HG02970 (cell line): ENCODE measurements around the gene PNPLA1.

Experiments
- ATAC-seq: cut with Tn5 transposase; IDR thresholded peaks from one replicate; pipeline ENCODE4 v1.9.1; 2021; ENCODE audit warnings: mild to moderate bottlenecking, moderate library complexity, moderate number of reproducible peaks; ENCODE audit not compliant: unreplicated experiment, low FRiP score

Gene PNPLA1

DNA sequence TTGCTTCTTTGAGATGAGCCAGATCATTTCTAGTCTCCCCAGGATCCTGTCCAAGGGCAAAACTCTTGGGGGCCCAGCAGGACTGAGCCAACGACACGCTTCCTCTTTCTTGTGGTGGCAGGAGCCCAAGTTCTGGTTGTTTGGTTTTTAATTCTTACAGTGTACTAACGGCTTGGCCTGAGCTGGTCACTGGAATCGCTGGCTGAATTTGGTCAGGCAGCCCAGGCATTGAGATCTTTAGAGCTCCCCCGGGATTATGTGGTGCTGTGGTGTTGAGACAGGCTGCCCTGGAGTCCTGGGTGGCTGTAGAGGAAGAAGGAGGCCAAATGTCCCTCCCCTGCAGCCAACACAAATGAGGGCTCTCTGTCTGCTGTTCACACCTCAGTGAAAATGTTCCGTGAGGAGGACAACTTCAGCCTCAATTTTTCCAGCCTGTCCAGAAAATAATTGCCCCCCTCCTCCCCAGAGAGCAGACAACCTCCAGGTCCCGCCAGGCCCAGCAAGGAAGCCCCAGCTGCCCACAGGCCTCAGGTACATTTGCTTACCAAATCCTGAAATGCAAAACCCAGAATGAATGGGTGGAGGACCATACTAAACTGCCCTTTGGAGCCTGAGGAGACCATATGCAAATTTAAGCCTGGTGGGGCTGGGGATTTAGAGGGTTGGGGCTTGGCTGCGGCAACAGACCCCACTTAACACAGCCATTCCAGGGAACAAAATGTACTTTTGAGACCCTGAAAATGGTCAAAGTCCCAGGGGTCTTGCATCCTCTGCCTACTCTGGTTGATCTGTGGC, 43.2 kb downstream of the PNPLA1 start:
- ATAC-seq, result no peak

DNA sequence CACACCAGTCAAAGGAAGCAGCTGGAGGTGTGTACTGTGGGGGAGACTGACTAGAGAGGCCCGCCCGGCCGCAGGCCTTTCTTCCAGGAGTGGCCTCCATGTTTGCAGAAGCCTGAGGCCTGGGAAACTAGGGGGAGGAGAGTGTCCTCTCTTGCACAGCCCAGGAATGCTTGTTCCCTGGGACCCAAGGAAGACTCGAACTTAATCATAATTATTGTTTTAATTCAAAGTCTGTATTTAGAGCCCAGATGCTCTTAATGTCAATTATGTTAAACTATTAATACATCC, 43.7 kb downstream of the PNPLA1 start:
- ATAC-seq, result no peak

DNA sequence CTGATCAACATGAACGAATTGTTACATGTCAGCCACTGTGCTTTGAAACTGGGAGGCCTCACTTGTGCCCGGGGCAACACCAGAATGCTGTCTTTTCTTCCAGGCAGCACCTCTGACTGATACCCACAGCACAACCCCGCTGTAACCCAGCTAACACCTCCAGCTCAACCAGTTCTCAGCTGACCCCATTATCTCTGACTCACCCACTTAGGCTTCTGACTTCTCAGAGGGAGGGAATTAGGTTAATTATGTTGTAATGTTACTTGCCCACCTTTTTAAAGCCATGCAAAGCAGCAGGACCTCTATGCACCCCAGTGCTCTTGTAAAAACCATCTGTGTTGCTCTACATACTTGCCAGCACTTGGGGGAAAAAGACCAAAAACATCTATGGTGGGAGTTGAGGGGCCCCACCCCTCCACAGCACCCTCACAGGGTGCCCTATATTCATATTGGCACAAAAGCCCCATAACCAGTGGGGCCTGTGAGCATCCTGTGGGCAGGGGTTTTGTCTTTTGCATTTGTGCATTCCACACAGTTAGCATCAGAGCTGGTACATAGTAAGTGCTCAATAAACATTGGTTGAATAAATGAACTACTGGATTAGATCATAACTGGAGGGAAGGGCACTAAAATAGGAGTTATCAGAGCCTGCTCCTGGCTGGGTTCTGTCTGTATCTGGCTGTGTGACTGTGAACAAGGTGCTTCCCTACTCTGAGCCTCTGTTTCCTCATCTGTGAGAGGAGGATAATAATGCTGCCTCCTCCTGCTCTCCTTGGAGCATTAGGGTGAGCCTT, 44.6 kb downstream of the PNPLA1 start:
- ATAC-seq, result no peak

DNA sequence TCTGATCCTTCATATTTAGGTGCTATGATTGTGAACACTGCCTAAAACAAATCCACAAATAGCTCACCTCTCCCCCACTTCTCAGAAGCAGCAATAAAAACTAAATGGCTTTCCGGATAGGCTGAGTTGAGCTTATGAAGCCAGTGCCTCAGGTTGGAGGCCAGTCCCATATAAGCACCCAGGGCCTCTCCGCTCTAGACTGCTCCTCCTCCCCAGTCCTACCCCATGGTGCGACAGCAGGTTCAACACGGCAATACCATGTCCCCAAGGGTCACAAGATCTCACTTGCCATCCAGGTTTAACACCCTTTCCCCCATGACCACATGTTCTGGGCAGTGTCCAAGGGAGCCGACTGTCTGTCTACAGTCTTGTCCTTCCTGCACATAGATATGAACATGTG, 46.1 kb downstream of the PNPLA1 start:
- no peak for ATAC-seq

DNA sequence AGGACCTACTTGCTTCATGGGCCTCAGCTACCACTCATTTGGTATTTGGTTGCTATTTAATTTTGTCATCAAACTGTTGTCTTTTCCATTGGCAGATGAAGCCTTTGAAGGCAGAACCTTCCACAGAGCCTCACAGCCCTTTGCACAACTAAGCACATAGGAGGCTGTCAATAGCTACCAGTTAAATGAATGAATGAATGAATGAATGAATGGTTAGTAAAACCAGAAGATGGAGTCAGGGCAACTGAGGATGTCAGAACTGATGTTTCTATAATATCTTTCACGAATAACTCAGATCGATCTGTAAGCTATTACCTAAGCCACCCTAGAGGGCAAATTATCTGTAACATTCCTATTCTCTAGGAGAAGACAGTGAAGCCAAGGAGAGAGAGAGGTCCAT, 47.8 kb downstream of the PNPLA1 start:
- ATAC-seq, result no peak

DNA sequence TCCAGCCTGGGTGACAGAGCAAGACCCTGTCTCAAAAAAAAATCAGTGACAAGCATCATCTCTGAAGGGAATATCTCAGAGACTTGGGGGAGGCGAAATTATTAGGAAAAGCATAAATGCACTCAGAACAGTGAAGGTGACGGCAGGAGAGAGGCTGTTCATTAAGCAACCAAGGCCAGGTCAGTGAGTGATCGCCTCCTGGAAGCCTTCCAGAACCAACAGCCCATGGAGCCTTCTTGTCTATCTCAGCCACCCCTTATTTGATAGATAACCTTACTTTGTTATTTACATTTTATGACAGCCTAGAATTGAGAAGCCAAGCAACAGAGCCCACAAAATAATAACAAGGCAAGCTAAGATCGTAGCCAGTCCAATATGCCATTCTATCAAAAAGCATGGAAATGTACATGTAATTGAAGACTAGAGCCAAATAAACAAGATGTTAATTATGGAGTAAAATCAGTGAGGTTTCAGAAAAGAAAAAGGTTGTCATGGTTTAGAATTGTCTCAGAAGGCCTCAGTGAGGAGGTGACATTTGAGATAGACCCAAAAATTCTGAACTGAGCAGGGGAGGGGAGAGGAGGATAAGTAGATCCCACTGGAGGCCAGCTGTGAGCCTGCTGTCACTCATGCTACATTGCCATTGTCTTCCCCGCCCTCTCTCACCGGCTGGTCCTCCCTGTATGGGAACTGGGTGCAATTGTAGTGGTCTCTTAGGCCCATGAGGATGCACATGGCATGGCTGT, 49.0 kb downstream of the PNPLA1 start:
- ATAC-seq, result no peak

DNA sequence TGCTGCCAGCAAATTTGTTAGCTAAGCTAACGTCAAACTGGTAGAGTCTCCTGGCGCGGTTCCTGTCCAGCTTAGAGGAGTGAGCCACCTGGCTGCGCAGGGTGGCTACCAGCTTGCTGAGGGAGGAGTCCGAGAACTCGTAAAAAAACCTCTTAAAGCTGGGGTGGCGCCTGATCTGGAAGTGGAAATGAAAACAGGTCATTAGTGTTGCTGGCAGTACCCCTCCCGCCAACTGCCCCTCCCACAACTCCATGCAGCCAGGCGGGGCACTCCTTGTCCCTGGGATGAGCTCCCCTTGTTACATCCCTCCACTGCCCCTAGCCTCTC, 49.5 kb downstream of the PNPLA1 start:
- no peak for ATAC-seq

DNA sequence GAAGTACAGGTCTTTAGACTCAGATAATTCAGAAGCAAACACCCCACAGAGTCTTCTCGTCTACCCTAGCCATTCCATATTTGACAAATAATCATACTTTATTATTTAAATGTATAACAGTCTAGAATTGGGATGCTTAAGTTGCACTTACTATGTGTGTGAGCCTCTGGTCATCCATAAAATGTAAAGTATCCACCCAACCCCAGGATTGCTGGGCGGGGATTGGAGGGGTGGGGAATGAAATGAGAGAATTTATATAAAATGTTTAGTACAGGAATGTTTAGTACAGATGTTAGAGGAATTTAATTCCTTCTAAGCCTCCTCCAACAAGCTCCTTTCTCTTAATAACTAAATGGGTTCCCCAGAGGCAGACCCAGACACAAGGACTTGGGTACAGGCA, 50.0 kb downstream of the PNPLA1 start:
- ATAC-seq, result no peak

DNA sequence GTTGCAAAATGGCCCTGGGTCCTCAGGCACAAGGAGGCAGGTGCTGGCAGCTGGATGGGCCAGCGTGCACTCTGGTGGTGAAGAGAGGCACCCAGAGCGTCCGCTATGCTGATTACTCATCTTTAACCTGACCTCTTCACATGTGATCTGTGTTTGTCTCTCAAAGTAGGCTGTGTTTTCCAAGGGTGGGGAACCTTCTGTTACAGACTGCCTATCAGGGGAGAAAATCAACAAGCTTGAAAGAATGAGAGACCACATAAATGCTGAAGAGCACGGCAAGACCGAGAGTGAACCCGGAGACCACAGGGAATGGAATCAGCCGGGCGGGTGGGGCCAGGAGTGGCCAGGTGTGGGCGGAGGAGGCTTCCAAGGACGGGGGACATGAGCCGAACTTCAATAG, 50.6 kb downstream of the PNPLA1 start:
- no peak for ATAC-seq

DNA sequence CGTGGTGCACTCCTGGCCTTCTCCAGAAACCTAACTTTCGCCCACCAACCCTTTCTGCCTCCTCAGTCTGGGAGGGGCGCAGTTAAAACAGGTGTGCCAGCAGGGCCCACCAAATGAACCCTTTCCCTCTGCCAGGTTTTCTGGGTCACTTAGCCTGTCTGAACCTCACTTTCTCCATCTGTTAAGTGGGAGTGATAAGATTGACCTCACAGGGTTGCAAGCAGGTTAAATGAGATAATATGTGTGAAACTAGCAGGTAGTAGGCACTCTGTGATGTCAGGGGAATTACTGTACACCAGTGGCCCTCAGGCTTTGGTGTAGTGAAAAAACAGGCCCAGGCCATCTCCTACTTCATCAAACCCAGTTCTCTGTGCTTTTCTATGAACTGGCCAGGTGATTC, 52.7 kb downstream of the PNPLA1 start:
- ATAC-seq, result no peak

DNA sequence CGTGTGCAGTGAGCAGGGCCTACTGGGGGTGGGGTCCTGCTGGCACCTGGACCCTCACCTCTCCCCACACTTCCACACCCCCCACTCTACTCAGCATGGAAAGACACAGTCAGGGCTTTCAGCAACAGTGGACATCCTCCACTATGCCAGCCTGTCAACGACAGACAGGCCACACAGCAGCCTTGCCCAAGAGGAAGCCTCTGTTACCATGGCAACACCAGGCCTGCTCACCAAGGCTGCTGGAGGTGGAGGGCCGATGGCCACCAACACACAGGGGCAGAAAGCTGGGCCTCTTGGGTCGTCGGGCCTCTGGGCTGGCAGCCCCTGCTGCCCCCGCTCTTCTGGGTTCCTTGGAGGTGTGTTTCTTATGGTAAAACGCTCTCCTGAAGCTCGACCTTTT, 53.2 kb downstream of the PNPLA1 start:
- no peak for ATAC-seq

DNA sequence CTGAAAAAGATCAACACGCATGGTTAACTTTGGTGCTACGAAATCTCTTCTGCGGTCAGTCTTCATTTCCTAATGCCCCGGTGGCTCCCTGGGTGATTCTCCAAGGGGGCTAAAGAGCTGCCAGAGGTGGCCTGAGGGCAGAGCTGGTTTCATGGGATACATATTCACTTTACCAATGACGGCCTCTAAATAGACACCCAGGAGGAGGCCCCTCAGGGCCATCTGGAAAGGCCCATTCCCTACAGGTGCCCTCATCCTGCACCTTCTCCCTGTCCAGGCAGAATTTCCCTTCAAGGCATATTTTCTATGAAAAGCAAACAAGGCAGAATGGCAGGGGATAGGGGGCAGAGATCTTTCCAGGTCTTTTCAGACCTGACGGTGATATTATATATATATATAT, 54.3 kb downstream of the PNPLA1 start:
- no peak for ATAC-seq

DNA sequence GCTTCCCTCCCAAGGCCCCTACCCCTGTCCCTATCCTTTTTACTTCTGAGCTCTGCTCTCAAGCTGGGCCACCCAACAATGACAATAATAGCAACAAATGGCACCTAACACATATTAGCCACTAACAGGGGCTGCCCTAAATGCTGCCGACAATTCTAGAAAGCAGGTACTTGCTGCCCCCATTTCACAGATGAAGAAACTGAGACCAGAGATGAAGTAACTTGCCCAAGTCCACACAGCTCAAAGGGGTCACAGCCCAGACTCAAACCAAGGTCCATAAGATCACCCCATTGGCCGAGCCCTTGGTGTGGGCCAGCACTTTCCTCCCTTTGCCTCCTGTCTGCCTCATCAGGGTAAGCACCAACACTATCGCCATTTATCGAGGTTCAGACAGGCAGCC, 54.9 kb downstream of the PNPLA1 start:
- ATAC-seq, result no peak

DNA sequence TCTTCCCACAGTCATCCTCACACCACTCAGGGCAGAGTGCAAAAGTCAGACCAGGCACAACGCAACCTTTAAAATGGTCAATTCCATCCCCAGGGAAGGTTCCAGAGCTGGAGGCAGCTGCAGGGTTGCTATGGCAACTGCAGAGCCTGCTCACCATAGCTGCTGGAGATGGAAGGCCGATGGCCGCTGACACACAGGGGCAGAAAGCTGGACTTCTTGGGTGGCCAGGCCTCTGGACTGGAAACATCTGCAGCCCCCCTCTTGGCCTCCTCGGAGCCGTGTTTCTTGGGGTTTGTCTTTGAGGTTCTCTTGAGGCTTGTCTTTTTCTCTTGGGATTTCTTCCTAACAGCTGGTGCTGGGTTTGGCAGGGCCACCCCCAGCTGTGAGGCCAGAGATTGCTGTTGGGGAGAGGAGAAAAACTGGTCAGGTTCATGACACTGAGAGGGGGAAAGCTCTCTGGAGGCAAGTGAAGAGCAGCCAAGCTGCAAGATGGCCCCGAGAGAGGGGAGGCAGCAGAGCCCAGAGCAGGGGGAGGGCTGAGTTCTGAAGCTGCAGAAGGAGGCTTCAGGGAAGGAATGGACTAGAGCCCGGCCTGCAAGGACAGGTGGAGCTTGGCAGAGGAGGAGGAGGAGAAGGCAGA, 56.6 kb downstream of the PNPLA1 start:
- ATAC-seq, result no peak

DNA sequence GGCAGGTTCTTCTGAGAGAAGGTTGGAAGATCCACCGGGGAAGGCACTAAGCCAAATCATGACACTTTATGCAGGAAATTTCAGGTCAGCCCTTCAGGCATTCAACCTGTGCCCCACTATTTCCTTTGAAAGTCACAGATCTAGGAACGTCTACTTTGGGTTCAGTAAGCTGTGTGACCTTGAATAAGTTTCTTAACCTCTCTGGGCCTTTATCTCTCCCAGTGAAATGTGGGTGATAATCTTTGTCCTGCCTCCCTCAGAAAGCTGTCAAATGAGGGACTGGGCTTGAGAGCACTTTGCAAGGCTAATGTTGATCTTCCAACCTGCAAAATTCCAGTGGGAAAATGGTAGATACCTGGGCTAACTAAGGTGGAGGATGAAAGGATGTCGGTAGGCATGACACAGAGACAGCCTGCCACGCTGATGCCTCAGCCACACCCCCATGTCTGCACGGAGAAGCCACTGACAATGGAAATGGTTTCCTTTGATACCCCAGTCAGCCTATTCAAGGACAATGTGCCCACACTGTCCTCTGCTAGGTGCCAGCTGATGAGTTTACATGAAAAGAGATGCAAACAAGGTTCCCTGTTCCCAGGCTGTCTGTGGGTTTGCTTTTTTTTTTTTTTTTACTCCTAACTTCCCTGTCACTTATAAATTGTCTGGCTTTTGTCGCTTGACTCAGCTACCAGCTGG, 57.5 kb downstream of the PNPLA1 start:
- no peak for ATAC-seq

DNA sequence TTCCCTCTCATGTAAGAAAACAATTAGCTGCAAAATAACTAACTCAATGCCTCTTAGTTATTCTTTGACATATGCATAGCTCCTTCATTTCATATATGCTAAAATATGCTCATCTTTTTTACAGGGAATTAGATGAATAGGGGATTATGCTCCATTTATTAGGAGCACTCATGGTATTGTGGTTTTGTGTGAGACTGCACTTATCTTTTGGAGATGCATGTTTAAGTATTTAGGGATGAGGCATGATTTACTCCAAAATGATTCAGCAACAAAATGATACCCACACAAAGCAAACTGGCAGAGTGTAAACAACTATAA, 58.0 kb downstream of the PNPLA1 start:
- ATAC-seq, result no peak

DNA sequence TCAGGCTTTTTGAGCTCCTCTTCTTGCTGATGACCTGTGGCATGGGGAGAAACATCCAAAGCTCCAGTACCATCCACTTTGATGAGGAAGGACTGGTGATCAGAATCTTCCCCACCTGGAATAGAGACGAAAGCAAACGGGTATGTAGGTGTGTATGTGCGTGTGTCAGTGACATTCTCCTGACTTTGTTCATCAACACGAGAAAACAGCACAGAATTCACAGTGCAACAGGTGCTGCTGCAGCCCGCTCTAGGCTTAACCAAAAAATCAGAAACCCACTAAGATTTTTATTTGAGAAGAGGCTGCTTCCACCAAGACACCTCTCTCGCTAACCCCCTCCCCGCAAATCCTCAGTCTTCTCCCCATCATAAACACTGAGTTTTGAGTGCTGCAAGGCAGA, 58.7 kb downstream of the PNPLA1 start:
- no peak for ATAC-seq

DNA sequence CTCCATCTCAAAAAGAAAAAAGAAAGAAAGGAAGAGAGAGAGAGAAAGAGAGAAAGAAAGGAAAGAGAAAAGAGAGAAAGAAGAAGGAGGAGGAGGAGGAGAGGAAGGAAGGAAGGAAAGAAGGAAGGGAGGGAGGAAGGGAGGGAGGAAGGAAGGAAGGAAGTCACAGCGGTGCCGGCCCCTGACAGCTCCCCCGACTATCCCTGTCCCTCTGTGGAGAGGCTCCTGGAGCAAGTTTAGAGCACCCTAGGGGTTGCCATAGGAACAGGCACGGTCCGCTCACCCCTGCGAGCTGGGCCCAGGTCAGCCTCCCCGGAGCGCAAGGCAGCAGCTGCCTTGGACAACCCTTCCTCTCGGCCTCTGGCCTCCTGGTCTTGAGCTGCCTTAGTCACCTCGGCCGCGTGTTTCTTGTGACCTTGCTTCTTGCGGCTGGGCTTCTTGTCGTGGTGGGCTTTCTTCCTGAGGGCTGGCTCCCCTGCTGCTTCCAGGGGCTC, 60.0 kb downstream of the PNPLA1 start:
- no peak for ATAC-seq

DNA sequence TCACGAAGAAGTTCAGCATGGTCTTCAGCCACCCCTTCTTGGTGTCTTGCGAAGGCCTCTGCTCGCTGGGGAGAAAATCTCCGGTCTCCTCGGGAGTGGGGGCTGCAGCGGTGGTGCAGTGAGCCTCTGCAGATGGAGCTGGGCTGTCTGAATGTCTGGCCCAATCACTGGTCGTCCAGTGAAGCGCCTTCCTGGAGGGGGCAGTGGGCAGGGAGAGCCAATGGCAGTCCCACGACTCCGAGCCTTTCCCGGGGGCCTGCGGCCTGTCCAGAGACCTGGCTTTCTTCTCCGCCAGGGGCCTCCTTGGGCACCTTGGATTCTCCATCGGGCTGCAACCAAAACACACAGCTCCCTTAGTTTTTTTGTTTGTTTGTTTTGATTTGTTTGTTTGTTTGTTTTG, 60.5 kb downstream of the PNPLA1 start:
- no peak for ATAC-seq

DNA sequence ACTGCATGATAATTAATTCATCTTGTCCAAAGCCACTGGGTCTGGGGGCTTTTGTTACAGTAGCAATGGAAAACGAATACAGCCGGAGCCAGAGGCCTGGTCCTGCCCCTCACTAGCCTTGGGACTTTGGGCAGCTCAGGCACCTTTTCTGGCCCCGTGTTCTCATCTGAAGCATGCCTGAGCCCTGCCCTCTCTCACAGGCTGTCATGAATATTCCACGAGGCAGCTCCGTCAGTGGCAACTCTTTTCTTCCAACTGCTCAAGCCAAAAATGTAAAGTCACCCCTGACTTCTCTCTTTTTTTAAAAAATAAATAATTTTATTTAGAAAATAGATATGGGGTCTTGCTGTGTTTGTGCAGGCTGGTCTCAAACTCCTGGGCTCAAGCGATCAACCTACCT, 61.5 kb downstream of the PNPLA1 start:
- no peak for ATAC-seq
